Liver (tissue), 9 donors: ENCODE results near the gene GSTP1. TPM values are rescaled to one million over a fixed set of nuclear protein-coding genes. Genes with fewer than 3 reads are reported as not detected.
A peak's percentile ranks its signal among the peaks of the same experiment; 100 is the strongest.
"Not testable (repeated sequence)": the region's sequence is repeated elsewhere in the genome, so short reads cannot be mapped to it uniquely, and the experiment has no call there.

ENCODE experiments used
- DNase-seq: peaks from one replicate; pipeline ENCODE4 v3.0.0-alpha.2; 2017; ENCODE audit warnings: low spot score
- H3K27ac ChIP-seq, 2 donors: one replicate each; pipeline ENCODE4 v1.7.0; 2013; ENCODE audit warnings: inconsistent platforms in 2 of 2, low read length in 2 of 2, control low read depth in 1 of 2, low read depth in 1 of 2, mild to moderate bottlenecking in 1 of 2
- H3K27me3 ChIP-seq, 4 donors: one replicate each; pipeline versions ENCODE4 v1.6.1 to v1.7.0; 2013; ENCODE audit warnings: low read length in 3 of 4, inconsistent platforms in 1 of 4, mild to moderate bottlenecking in 1 of 4, moderate library complexity in 1 of 4; ENCODE audit not compliant: control insufficient read depth in 4 of 4, insufficient read depth in 4 of 4
- H3K36me3 ChIP-seq, 4 donors: one replicate each; pipeline versions ENCODE4 v1.6.1 to v1.7.0; 2013; ENCODE audit warnings: low read length in 3 of 4, mild to moderate bottlenecking in 3 of 4, low read depth in 1 of 4, moderate library complexity in 1 of 4; ENCODE audit not compliant: control insufficient read depth in 4 of 4, insufficient read depth in 3 of 4
- H3K4me1 ChIP-seq, 4 donors: one replicate each; pipeline versions ENCODE4 v1.6.1 to v1.7.0; 2013; ENCODE audit warnings: low read length in 3 of 4, mild to moderate bottlenecking in 3 of 4, moderate library complexity in 1 of 4; ENCODE audit not compliant: control insufficient read depth in 4 of 4, insufficient read depth in 4 of 4
- H3K4me3 ChIP-seq, 3 donors: one replicate each; pipeline versions ENCODE4 v1.6.1 to v1.7.0; 2013; ENCODE audit warnings: low read length in 3 of 3, control low read depth in 1 of 3, low read depth in 1 of 3, mild to moderate bottlenecking in 1 of 3
- H3K9ac ChIP-seq, 2 donors: one replicate each; pipeline ENCODE4 v1.7.0; 2013; ENCODE audit warnings: low read length in 2 of 2, mild to moderate bottlenecking in 2 of 2, moderate library complexity in 2 of 2, control low read depth in 1 of 2, low read depth in 1 of 2
- H3K9me3 ChIP-seq, 4 donors: one replicate each; pipeline versions ENCODE4 v1.6.1 to v1.7.0; 2013; ENCODE audit warnings: low read length in 3 of 4; ENCODE audit not compliant: control insufficient read depth in 4 of 4
- EGR1 ChIP-seq, 2 donors: IDR thresholded peaks; 2 replicates each; pipeline ENCODE4 v1.6.1; 2016 to 2018; ENCODE audit warnings: antibody characterized with exemption in 2 of 2, low read depth in 2 of 2
- FOXA1 ChIP-seq: IDR thresholded peaks from 2 replicates; pipeline ENCODE4 v1.6.1; 2016; ENCODE audit warnings: antibody characterized with exemption
- FOXA2 ChIP-seq: IDR thresholded peaks from 2 replicates; pipeline ENCODE4 v1.6.1; 2016; ENCODE audit warnings: antibody characterized with exemption
- GABPA ChIP-seq, 2 donors: IDR thresholded peaks in 1 of 2; conservative IDR thresholded peaks in 1 of 2; 2 replicates each; pipeline ENCODE4 v1.6.1; 2016; ENCODE audit warnings: antibody characterized with exemption in 2 of 2, mild to moderate bottlenecking in 1 of 2, moderate library complexity in 1 of 2
- HNF4A ChIP-seq, 2 donors: conservative IDR thresholded peaks; 2 replicates each; pipeline ENCODE4 v1.6.1; 2016; ENCODE audit warnings: antibody characterized with exemption in 2 of 2, mild to moderate bottlenecking in 2 of 2
- HNF4G ChIP-seq: IDR thresholded peaks from 2 replicates; pipeline ENCODE4 v1.6.1; 2016; ENCODE audit warnings: antibody characterized with exemption
- JUND ChIP-seq, 2 donors: IDR thresholded peaks; 2 replicates each; pipeline ENCODE4 v1.6.1; 2016; ENCODE audit warnings: antibody characterized with exemption in 2 of 2
- NR2F2 ChIP-seq: IDR thresholded peaks from 2 replicates; pipeline ENCODE4 v1.6.1; 2016; ENCODE audit warnings: antibody characterized with exemption
- RAD21 ChIP-seq, 2 donors: IDR thresholded peaks; 2 replicates each; pipeline ENCODE4 v1.6.1; 2016; ENCODE audit warnings: antibody characterized with exemption in 2 of 2, mild to moderate bottlenecking in 2 of 2
- RXRA ChIP-seq, 2 donors: IDR thresholded peaks; 2 replicates each; pipeline ENCODE4 v1.6.1; 2017 to 2018; ENCODE audit warnings: antibody characterized with exemption in 2 of 2, mild to moderate bottlenecking in 1 of 2
- SP1 ChIP-seq: IDR thresholded peaks from 2 replicates; pipeline ENCODE4 v1.6.1; 2018; ENCODE audit warnings: antibody characterized with exemption, mild to moderate bottlenecking
- TAF1 ChIP-seq: conservative IDR thresholded peaks from 2 replicates; pipeline ENCODE4 v1.6.1; 2016; ENCODE audit warnings: antibody characterized with exemption, mild to moderate bottlenecking
- YY1 ChIP-seq: IDR thresholded peaks from 2 replicates; pipeline ENCODE4 v1.6.1; 2016; ENCODE audit warnings: antibody characterized with exemption, mild to moderate bottlenecking
- WGBS: extraction: QIAGEN DNeasy Blood & Tissue Kit; methylation state at CpG from one replicate; pipeline ENCODE4 v1.1.7; 2013; 5-methylcytosine and 5-hydroxymethylcytosine counted together
- polyA plus RNA-seq, 2 donors: library from polyadenylated mRNA; stranded (reverse) in 1 of 2; unstranded in 1 of 2; fragments of 200-250 nt in 1 of 2; fragments of >200 nt in 1 of 2; fragmentation: Nextera tagmentation in 1 of 2; extraction: Ambion mirVana in 1 of 2; gene quantifications; one replicate each; pipeline versions ENCODE4 v1.2.1 to v1.2.3, GENCODE V29; 2013 to 2015
- total RNA-seq, 2 donors: library from RNA; depleted of rRNA; stranded (reverse); fragments of >200 nt; gene quantifications; one replicate each; pipeline ENCODE4 v1.2.3, GENCODE V29; 2014
- TF ChIP-seq, protein P1 (sequence below): IDR thresholded peaks from 2 replicates; pipeline ENCODE4 v1.6.1; 2016; ENCODE audit warnings: antibody characterized with exemption
- TF ChIP-seq, protein P2 (sequence below): IDR thresholded peaks from 2 replicates; pipeline ENCODE4 v1.6.1; 2016; ENCODE audit warnings: antibody characterized with exemption
- TF ChIP-seq, protein P3 (sequence below): IDR thresholded peaks from 2 replicates; pipeline ENCODE4 v1.6.1; 2016; ENCODE audit warnings: antibody characterized with exemption
- TF ChIP-seq, protein P4 (sequence below): fragments of 150-350 bp; IDR thresholded peaks from 2 replicates; pipeline ENCODE4 v1.5.1; 2017; ENCODE audit warnings: improper control_type of control experiment, low read depth, low read length; ENCODE audit not compliant: missing input control
- TF ChIP-seq, protein P5 (sequence below): IDR thresholded peaks from 2 replicates; pipeline ENCODE4 v1.6.1; 2016; ENCODE audit warnings: antibody characterized with exemption, mild to moderate bottlenecking
- donor health status: healthy.
- donor health status: healthy.
- donor health status: healthy.
- donor health status: healthy.
- donor health status: healthy.

GSTP1 gene
- total and polyA plus RNA-seq, 4 donors = 25.6 to 228 (median 44.8) TPM

DNA sequence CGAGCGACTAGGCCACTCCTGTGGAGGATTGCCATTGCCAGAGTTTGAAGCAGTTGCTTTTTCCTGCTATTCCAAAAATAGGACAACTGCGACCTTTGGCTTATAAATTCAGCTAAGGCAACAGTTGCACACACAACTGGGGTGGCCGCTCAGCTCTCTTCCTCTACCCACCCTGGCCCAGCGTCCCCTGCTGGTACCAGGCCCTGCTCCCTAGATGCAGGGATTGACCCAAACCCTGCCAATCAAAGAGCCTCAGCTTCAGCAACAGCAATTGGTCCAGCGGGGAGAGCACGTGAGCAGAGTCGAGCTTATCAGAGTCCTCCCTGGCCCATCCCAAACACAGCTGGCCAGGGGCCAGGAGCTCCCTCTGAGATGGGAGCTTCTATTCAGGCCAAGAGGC lies 38.3 kb upstream of the GSTP1 start:
- WGBS = 23% methylated on average over 8 of the region's 8 CpGs
- TF ChIP-seq, protein P1, sequence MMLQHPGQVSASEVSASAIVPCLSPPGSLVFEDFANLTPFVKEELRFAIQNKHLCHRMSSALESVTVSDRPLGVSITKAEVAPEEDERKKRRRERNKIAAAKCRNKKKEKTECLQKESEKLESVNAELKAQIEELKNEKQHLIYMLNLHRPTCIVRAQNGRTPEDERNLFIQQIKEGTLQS = no peak
- TF ChIP-seq HNF4G = no peak
- TF ChIP-seq NR2F2 = peak; percentile 21
- TF ChIP-seq, protein P2, sequence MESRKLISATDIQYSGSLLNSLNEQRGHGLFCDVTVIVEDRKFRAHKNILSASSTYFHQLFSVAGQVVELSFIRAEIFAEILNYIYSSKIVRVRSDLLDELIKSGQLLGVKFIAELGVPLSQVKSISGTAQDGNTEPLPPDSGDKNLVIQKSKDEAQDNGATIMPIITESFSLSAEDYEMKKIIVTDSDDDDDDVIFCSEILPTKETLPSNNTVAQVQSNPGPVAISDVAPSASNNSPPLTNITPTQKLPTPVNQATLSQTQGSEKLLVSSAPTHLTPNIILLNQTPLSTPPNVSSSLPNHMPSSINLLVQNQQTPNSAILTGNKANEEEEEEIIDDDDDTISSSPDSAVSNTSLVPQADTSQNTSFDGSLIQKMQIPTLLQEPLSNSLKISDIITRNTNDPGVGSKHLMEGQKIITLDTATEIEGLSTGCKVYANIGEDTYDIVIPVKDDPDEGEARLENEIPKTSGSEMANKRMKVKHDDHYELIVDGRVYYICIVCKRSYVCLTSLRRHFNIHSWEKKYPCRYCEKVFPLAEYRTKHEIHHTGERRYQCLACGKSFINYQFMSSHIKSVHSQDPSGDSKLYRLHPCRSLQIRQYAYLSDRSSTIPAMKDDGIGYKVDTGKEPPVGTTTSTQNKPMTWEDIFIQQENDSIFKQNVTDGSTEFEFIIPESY = no peak
- TF ChIP-seq, protein P3, sequence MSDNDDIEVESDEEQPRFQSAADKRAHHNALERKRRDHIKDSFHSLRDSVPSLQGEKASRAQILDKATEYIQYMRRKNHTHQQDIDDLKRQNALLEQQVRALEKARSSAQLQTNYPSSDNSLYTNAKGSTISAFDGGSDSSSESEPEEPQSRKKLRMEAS = no peak
- TF ChIP-seq, protein P4, sequence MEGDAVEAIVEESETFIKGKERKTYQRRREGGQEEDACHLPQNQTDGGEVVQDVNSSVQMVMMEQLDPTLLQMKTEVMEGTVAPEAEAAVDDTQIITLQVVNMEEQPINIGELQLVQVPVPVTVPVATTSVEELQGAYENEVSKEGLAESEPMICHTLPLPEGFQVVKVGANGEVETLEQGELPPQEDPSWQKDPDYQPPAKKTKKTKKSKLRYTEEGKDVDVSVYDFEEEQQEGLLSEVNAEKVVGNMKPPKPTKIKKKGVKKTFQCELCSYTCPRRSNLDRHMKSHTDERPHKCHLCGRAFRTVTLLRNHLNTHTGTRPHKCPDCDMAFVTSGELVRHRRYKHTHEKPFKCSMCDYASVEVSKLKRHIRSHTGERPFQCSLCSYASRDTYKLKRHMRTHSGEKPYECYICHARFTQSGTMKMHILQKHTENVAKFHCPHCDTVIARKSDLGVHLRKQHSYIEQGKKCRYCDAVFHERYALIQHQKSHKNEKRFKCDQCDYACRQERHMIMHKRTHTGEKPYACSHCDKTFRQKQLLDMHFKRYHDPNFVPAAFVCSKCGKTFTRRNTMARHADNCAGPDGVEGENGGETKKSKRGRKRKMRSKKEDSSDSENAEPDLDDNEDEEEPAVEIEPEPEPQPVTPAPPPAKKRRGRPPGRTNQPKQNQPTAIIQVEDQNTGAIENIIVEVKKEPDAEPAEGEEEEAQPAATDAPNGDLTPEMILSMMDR = peak; percentile 56
- peak in 1 of 2 donors; percentile 35 for TF ChIP-seq JUND (IDR thresholded peaks at IDR 0.05)
- peak; percentile 77 to 84 for TF ChIP-seq RXRA (IDR thresholded peaks at IDR 0.05)
- peak; percentile 66 to 68 for TF ChIP-seq RAD21 (IDR thresholded peaks at IDR 0.05)
- peak; percentile 41 for TF ChIP-seq TAF1
- TF ChIP-seq FOXA1 = peak; percentile 12
- no peak for TF ChIP-seq EGR1 (IDR thresholded peaks at IDR 0.05; ENCODE audit: low read depth in 2 of 2)
- TF ChIP-seq HNF4A (conservative IDR thresholded peaks at IDR 0.05) = peak; percentile 62 to 64
- peak; percentile 79 for TF ChIP-seq YY1
- TF ChIP-seq FOXA2 = peak; percentile 31
- TF ChIP-seq SP1 = peak; percentile 95
- peak in 1 of 2 donors; percentile 37 for TF ChIP-seq GABPA (IDR thresholded peaks at IDR 0.05 in 1 of 2, conservative IDR thresholded peaks at IDR 0.05 in 1 of 2)
- TF ChIP-seq, protein P5, sequence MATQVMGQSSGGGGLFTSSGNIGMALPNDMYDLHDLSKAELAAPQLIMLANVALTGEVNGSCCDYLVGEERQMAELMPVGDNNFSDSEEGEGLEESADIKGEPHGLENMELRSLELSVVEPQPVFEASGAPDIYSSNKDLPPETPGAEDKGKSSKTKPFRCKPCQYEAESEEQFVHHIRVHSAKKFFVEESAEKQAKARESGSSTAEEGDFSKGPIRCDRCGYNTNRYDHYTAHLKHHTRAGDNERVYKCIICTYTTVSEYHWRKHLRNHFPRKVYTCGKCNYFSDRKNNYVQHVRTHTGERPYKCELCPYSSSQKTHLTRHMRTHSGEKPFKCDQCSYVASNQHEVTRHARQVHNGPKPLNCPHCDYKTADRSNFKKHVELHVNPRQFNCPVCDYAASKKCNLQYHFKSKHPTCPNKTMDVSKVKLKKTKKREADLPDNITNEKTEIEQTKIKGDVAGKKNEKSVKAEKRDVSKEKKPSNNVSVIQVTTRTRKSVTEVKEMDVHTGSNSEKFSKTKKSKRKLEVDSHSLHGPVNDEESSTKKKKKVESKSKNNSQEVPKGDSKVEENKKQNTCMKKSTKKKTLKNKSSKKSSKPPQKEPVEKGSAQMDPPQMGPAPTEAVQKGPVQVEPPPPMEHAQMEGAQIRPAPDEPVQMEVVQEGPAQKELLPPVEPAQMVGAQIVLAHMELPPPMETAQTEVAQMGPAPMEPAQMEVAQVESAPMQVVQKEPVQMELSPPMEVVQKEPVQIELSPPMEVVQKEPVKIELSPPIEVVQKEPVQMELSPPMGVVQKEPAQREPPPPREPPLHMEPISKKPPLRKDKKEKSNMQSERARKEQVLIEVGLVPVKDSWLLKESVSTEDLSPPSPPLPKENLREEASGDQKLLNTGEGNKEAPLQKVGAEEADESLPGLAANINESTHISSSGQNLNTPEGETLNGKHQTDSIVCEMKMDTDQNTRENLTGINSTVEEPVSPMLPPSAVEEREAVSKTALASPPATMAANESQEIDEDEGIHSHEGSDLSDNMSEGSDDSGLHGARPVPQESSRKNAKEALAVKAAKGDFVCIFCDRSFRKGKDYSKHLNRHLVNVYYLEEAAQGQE = peak; percentile 74
- Histone ChIP-seq H3K27me3 (no peaks in the 10 kb centered on the region), H3K27ac (peak overlapping the region; percentile 10 to 47), H3K9ac (no peak overlapping the region), H3K9me3 (no peaks in the 10 kb centered on the region), H3K4me3 (no peak overlapping the region), H3K36me3 (no peaks in the 10 kb centered on the region), H3K4me1 (peaks cover 8 to 9% (median 9%) of the 10 kb centered on the region in 4 donors)
- DNase-seq = peak; percentile 55

DNA sequence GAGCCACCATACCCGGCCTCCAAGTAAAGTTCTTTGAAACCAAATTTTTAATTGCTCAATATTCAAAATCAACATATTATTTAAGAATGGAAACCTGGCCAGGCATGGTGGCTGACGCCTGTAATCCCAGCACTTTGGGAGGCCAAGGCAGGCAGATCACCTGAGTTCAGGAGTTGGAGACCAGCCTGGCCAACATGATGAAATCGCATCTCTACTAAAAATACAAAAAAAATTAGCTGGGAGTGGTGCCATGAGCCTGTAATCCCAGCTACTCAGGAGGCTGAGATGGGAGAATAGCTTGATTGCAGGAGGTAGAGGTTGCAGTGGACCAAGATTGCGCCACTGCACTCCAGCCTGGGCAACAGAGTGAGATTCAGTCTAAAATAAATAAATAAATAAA lies 35.5 kb upstream of the GSTP1 start:
- H3K4me3 ChIP-seq, H3K9ac ChIP-seq, H3K9me3 ChIP-seq, H3K4me1 ChIP-seq, H3K27me3 ChIP-seq, H3K27ac ChIP-seq, DNase-seq, H3K36me3 ChIP-seq: not testable (repeated sequence)
- WGBS = 45% methylated on average over 4 of the region's 4 CpGs
